ENCODE data around the gene VAMP1. TPM values are rescaled to one million over a fixed set of nuclear protein-coding genes. Genes with fewer than 3 reads are reported as not detected.

The VAMP1 gene
- total RNA-seq, 1 experiment from 2014 or later = 10.3 TPM

GRCh38 chr12:6493497-6494257, 23.2 kb upstream of the VAMP1 start, which contains the start of gene NCAPD2:
Gene NCAPD2 (plus strand): TSS chr12:6494102. CDS start chr12:6495099, 997 bp downstream.
- Histone ChIP-seq H3T11ph (ENCODE audit: low read length) (peak within 1 kb of the TSS; percentile 46), H3K4me2 (ENCODE audit: insufficient read depth, insufficient read length, low read length) (peak within 1 kb of the TSS; percentile 100), H2BK15ac (ENCODE audit: low read depth, low read length) (no peak within 1 kb of the TSS), H4K5ac (ENCODE audit: insufficient read length, low read depth, low read length) (peak within 1 kb of the TSS; percentile 96), H4K20me1 (ENCODE audit: control insufficient read depth, insufficient read depth, insufficient read length) (no peaks in the 10 kb centered on the region), H3K9ac (ENCODE audit: extremely low read depth, insufficient read length, low read length) (peak within 1 kb of the TSS; percentile 99), H3K14ac (ENCODE audit: insufficient read depth, low read length) (peak within 1 kb of the TSS; percentile 93; the same call in 1 of the 2 replicates), H3K27ac (ENCODE audit: insufficient read length, low read depth, low read length) (peak within 1 kb of the TSS; percentile 96), H3K4me1 (ENCODE audit: insufficient read depth, low read length) (0 out of 2 replicates have a peak, but pooled peaks cover 2% of the 10 kb centered on the region), H2AK5ac (ENCODE audit: insufficient read length, low read length) (no peak within 1 kb of the TSS), H4K8ac (replicated peaks; ENCODE audit: insufficient read length, low read depth, low read length) (no peak within 1 kb of the TSS), H4K91ac (ENCODE audit: insufficient read length, low read depth, low read length) (no peak within 1 kb of the TSS), H3K79me1 (ENCODE audit: insufficient read depth, low read depth, low read length, poor library complexity, severe bottlenecking) (peaks cover 8% of the 10 kb centered on the region), H2AFZ (ENCODE audit: low read length) (peak within 1 kb of the TSS; percentile 74), H3K56ac (ENCODE audit: insufficient read length, low read depth, low read length) (peak within 1 kb of the TSS; percentile 75), H3K27me3 (ENCODE audit: insufficient read depth, low read length) (no peaks in the 10 kb centered on the region), H3K23ac (ENCODE audit: insufficient read length, low read depth, low read length) (no peak within 1 kb of the TSS), H3K79me2 (ENCODE audit: insufficient read depth, low read length) (peaks cover 4% of the 10 kb centered on the region; the same call in 1 of the 2 replicates), H2BK12ac (ENCODE audit: insufficient read length, low read depth, low read length) (peak within 1 kb of the TSS; percentile 40), H3K4ac (ENCODE audit: low read depth, low read length) (no peak within 1 kb of the TSS; the same call in 1 of the 2 replicates), H3K23me2 (ENCODE audit: insufficient read length, low read depth, low read length, poor library complexity, severe bottlenecking) (peaks cover 9% of the 10 kb centered on the region), H3K9me3 (ENCODE audit: control insufficient read depth, low read depth, low read length) (no peaks in the 10 kb centered on the region), H2BK5ac (ENCODE audit: insufficient read length, low read length) (peak within 1 kb of the TSS; percentile 96), H2BK120ac (ENCODE audit: low read depth, low read length, poor library complexity, severe bottlenecking) (no peak within 1 kb of the TSS), H3K18ac (ENCODE audit: insufficient read length, low read depth, low read length) (peak within 1 kb of the TSS; percentile 96), H2BK20ac (ENCODE audit: low read depth, low read length, poor library complexity, severe bottlenecking) (no peak within 1 kb of the TSS)
- H3K4me1 Mint-ChIP-seq = peaks cover 20 to 23% of the 10 kb centered on the region in 2 experiments
- TF ChIP-seq CTCF (conservative IDR thresholded peaks at IDR 0.05) = no peak; the same call in 2 of the 3 replicates
- H3K36me3 Mint-ChIP-seq (ENCODE audit: insufficient read depth in 1 of 3, low read depth in 3 of 3) = peaks cover 23 to 44% (median 42%) of the 10 kb centered on the region in 3 experiments
- DNase-seq = peak; percentile 99
- peak within 1 kb of the TSS; percentile 91 to 97 for H3K4me3 Mint-ChIP-seq
- H3K27me3 Mint-ChIP-seq (ENCODE audit: low read depth) = no peaks in the 10 kb centered on the region
- no CpG with 5 or more reads among the region's 49 CpGs for WGBS (ENCODE audit: extremely low coverage, insufficient read length, low lambda C conversion rate)
- peak within 1 kb of the TSS; percentile 95 to 100 (median 99) for H3K27ac Mint-ChIP-seq
- H3K9me3 Mint-ChIP-seq = no peaks in the 10 kb centered on the region

Data from H9 (cell line).